ENCODE measurements around the gene ATP13A1.

DNA sequence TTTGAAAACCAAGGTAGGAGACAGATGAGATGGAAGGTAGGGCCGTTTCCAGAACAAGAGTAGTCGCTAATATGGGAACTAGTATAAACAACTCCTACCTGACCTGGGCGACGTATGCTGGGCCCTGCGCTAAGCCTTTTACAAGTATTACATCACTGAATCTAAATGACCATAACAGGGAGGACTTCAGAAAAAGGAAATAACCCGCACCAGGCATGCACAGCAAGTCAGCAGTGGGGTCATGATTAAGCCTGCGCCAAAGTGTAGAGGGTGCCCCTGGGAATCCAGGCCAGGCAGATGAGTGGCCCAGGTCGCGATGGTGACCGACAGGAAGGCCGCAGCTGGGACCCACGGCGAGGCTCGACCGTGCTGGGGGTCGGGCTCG is 613 bp downstream of the ATP13A1 start:
- TF ChIP-seq CTCF (IDR thresholded peaks at IDR 0.05; ENCODE audit: low read length) (no peak), EZH2 (IDR thresholded peaks at IDR 0.05; ENCODE audit: borderline replicate concordance, low read length) (no peak)

Data from OCI-LY1 (cell line).